ENCODE results near the gene SCARB1.
"Not testable (repeated sequence)": the region's sequence is repeated elsewhere in the genome, so short reads cannot be mapped to it uniquely, and the experiment has no call there.

SCARB1 gene

DNA sequence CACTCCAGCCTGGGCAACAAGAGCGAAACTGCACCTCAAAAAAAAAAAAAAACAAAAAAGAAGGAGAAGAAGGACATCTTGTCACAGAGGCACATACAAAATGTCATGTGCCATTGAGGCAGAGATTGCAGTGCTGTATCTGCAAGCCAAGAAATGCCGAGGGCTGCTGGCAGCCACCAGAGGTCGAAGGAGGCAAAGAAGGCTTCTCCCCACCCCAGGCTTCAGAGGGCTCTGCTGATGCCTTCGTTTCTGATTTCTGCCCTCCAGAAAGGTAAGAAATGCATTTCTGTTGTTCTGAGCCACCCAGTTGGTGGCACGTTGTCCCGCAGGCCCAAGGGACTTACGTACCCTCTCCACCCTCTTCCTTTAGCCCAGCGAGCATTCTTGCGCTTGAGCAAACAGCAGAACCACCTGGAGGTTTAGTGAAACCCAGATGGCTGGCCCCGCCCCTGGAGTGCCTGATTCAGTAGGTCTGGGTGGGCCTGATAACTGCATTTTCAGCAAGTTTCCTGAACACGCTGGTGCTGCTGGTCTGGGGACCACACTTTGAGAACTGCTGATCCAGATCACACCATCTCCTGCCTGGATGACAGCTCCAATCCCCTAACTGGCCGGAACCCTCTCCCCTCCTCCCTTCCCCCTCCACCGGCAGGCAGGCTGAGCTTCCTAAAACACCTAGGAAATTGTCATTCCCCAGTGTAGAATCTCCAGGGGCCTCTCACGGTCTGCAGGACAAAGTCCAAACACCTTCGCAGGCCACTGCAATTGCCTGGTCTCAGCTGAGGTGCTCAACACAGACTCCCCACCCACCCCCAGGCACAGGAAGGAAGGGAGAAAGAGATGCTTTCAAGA is 21.1 kb upstream of the SCARB1 start:
- FAIRE-seq = no peak
- DNase-seq (ENCODE audit: low spot score) = no peak

DNA sequence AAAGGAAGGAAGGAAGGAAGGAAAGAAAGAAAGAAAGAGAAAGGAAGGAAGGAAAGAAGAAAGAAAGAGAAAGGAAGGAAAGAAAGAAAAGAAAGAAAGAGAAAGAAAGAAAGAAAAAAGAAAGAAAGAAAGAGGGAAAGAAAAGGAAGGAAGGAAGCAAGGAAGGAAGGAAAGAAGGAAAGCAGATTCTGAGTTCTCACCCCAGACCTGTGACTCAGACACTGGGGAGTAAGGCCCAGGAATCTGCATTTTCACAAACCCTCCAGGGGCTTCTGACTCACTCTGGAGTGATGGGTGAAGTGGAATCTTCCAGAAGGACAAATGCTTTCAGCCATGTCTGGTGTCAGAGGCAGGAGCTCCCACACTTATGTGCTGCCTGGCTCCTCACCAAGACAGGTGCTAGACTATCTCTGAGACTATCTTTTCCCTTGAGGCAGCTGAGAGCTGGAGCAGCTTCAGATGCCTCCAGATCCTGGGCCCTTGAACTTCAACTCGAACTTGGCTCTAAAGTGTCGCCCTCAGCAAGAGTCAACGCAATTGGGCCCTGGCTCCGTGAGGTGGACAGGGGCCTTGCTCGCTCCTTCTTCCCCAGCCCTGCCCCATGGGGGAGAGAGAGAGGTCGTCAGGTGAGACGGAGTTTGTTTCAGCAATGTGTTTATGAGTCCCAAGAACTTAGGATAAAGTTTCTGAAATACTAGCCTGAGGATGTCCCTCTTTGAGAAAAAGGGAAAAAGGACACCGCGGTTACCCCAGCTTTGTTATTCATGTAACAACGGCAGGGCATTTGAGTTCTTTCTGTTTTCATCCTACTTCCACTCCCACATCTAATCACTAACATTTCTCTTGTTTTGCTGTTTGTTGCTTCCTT is 19.8 kb upstream of the SCARB1 start:
- FAIRE-seq (no peak), DNase-seq (ENCODE audit: low spot score) (peak; percentile 5)

DNA sequence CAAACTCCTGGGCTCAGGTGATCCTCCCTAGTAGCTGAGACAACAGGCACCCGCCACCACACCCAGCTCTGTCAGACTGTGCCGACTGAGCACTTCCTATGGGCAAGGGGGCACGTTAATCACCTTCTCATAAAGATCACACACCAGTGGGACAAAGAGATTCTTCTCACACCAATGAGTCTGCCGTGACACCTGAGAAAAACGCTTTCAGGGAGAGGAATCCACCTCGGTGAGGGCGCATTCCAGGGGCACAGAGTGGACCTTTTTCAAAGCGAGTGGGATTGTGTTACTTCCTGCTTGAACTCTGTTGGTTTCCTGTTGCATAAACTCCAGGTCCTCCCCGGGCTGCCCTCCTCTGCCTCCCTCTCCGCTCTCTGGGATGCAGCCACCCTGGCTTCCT is 17.5 kb upstream of the SCARB1 start:
- DNase-seq (ENCODE audit: low spot score) (no peak), FAIRE-seq (no peak)

DNA sequence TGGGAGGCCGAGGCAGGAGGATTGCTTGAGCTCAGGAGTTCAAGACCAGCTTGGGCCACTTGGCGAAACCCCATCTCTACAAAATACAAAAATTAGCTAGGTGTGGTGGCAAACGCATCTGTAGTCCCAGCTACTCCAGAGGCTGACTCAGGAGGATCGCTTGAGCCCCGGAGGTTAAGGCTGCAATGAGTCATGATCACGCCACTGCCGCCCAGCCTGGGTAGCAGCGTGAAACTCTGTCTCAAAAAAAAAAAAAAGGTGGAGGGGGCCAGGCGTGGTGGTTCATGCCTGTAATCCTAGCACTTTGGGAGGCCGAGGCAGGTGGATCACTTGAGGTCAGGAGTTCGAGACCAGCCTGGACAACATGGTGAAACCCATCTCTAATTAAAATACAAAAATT is 16.7 kb upstream of the SCARB1 start:
- DNase-seq (ENCODE audit: low spot score); FAIRE-seq: not testable (repeated sequence)

DNA sequence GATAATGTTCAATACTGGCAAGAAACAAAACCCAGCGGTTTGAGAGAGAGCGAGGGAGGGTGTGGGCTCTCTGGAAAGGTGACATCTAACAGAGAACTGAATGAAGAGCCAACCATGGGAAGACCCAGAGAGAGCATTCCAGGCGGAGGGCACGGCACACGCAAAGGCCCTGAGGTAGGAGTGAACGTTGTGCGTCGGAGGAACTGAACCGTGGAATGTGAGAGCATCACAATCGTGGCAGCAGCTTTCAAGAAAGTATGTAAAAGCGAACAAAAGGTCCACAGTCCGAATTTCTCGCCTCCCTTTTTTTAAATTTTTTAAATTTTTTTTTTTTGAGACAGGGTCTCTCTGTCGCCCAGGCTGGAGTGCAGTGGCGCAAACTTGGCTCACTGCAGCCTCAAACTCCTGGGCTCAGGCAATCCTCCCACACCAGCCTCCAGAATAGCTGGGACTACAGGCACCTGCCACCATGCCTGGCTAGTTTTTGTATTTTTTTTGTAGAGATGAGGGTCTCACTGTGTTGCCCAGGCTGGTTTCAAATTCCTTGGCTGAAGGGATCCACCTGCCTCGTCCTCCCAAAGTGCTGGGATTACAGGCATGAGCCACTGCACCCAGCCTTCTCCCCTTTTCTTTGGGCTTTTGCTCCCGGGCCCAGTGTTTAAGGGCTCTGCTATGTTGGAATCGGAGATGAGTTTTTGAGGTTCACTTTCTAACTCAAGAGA is 15.3 kb upstream of the SCARB1 start:
- FAIRE-seq (no peak), DNase-seq (ENCODE audit: low spot score) (no peak)

DNA sequence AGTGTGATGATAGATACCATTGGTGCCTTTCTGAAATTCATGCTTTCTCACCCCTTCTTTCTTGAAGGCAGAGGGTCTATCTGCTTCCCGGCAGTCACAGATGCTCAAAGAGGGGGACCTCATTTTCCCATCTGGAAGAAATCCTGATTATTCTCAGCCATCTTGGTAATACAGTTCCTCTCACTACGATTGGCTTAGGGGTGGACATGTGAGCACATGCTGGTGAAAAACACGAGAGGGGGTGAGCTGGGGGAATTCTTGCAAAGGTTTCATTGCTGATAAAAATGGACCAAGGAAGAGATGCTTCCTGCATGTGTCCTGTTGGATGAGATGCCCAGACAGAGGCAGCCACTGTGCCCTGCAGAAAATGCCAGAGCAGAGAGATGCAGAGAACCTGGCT is 13.8 kb upstream of the SCARB1 start:
- no peak for FAIRE-seq
- no peak for DNase-seq (ENCODE audit: low spot score)

DNA sequence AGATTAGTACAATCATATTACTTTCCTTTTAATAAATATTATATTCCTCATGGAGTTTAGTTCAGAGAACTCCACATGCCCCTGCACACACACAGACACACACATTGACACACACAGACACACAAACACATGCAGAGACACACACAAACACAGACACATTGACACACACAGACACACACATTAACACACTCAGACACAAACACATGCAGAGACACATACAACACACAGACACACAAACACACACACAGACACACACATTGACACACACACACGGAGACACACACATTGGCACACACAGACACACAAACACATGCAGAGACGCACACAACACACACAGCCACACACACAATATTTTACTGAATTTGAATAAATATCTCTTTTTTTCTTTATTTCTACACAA is 12.5 kb upstream of the SCARB1 start:
- no peak for FAIRE-seq

DNA sequence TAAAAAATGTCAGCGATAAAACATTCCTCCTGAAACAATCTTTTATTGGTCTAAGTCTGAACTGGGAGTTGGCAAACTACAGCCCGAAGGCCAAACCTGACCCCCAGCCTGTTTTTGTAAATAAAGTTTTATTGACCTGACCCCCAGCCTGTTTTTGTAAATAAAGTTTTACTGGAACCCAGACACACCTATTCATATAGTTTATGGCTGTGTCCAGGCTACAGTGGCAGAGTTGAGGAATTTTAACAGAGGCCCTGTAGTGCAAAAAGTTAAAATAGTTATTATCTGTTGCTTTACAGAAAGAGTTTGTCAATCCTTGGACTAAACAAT is 12.1 kb upstream of the SCARB1 start:
- no peak for FAIRE-seq

More for the DNA sequence above, 12.5 kb upstream of the SCARB1 start:
- DNase-seq (ENCODE audit: low spot score) = no peak

DNA sequence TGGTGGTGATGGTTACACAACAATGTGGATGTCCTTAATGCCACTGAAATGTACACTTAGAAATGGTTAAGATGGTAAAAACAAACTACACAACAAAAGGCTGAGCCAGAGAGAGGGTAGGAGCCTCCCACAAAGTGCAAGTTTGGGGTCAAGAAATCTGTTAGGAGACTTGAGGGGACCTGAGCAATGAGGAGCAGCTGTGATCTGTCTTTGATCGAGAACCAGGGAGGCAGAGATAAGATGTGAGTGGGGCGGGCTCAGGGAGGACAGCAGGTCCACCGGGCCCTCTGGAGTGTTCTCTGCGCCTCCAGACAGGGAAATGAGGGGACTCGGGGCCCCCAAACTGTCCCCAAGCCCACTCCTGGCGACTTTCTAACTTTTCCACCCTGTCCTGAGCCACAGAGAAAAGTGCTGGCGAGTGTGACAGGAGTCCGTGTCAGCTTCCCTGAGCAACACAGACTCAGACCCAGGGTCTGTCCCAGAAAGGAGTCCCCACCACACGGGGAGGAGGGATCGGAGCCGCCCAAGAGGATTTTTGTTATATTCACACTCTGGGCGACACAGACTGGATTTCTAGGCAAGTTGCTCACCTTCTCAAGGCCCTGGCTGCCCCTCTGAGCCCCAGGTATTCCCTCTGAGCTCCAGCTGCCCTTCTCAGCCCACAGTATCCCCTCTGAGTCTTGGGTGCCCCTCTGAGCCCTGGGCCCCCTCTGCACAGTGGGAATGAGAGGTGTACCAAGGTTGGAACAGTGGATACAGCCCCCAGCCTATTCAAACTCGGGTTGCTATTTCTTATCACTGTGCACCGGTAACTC is 11.5 kb upstream of the SCARB1 start:
- FAIRE-seq = no peak

More for the DNA sequence above, 12.1 kb upstream of the SCARB1 start:
- no peak for DNase-seq (ENCODE audit: low spot score)

DNA sequence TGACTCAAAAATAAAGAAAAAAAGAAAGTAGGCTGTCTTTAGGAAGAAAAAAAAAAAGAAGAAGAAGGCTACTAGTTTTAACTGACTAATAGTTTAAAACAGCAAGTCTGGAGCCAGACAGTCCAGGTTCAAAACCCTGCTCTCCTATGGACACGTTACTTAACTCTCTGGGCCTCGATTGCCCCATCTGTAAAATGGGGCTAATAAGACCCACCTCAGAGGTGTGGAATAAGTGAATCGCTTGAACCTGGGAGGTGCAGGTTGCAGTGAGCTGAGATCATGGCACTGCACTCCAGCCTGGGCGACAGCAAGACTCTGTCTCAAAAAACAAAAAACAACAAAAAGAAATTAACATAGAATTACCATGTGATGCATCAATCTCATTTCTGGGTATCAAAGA is 10.5 kb upstream of the SCARB1 start:
- DNase-seq (ENCODE audit: low spot score) (no peak), FAIRE-seq (no peak)

More for the DNA sequence above, 11.5 kb upstream of the SCARB1 start:
- no peak for DNase-seq (ENCODE audit: low spot score)

DNA sequence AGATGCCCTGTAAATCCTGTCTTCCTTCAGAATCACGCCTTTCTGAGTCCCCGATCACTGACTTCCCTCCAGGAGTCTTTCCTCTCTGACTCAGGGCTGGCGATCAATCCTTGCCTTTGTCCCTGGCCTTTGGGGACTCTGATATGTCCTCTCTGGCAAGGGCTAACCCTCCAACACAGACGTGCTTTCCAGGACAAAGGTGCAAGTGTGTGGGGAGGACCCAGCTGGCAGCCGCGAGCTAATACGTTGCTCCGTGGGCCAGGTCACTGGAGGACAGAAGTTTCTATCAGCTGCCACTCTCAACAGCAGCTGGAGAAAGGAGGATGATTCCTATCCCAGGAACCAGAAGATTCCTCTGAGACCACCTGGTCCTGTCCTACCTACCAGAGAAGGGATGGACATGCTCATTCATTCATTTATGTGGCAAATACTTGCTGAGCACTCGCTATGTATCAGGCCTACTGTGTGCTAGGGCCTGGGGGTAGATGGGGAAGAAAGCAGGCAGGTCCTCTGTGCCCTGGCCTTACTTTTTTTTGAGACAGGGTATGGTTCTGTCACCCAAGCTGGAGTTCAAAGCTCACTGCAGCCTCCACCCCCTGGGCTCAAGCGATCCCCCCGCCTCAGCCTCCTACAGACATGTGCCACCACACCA is 8.5 kb upstream of the SCARB1 start:
- DNase-seq (ENCODE audit: low spot score) = no peak
- no peak for FAIRE-seq

DNA sequence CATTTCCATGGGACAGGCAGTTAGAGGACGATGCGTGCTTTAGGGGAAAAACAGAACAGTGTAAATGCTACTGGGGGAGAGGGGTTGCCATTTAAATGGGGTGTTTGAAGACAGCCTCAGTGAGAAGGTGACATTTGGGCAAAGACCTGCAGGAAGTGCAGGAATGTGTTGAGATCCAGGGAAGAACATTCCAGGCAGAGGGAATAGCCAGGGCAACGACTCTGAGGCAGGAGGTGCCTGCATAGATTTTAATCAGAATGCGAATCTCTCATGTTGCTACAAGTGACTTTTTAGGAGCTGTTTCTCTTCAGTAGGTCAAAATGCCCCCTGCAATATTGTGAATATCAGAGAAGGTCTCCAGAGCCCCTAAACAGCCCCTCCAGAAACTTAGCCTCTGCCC is 7.6 kb upstream of the SCARB1 start:
- FAIRE-seq = no peak

DNA sequence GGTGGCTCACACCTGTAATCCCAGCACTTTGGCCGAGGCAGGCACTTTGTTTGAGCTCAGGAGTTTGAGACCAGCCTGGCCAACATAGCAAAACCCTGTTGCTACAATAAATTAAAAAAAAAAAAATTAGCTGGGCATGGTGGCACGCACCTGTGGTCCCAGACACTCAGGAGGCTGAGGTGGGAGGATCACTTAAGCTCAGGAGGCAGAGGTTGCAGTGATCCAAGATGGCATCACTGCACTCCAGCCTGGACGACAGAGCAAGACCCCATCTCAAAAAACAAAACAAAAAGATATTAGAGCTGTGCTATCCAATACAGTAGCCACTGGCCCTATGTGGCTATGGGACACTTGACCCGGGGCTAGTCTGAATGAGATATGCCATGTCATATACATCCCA is 6.9 kb upstream of the SCARB1 start:
- DNase-seq (ENCODE audit: low spot score) (no peak), FAIRE-seq (no peak)

More for the DNA sequence above, 7.6 kb upstream of the SCARB1 start:
- DNase-seq (ENCODE audit: low spot score) = no peak

DNA sequence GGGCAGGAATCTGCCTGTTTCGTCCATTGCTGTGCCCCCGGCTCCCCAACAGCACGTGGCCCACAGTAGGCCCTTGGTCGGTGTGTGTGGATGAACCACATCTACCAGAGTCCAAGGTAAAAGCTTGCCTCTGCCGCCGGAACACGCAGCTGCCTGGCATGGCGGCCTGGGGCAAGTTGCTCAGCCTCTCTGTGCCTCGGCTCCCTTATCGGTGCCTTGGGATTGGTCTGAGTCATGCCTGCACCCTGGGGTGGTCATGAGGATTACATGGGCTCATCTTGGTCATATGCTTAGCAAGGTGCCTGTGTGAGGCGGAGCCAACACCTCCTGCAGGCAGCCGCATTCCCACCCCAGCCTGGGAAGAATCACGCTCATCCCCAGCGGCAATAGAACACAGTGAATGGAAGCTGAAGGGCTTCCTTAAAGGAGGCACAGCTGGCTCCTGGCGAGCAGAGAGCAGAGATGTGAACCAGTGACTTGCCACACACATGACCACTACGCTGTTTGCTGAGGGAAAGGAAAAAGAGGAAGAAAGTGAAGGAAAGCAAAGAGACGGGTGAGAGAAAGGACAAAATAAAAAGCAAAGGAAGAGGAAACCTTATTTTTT is 5.5 kb upstream of the SCARB1 start:
- FAIRE-seq (no peak), DNase-seq (ENCODE audit: low spot score) (no peak)

DNA sequence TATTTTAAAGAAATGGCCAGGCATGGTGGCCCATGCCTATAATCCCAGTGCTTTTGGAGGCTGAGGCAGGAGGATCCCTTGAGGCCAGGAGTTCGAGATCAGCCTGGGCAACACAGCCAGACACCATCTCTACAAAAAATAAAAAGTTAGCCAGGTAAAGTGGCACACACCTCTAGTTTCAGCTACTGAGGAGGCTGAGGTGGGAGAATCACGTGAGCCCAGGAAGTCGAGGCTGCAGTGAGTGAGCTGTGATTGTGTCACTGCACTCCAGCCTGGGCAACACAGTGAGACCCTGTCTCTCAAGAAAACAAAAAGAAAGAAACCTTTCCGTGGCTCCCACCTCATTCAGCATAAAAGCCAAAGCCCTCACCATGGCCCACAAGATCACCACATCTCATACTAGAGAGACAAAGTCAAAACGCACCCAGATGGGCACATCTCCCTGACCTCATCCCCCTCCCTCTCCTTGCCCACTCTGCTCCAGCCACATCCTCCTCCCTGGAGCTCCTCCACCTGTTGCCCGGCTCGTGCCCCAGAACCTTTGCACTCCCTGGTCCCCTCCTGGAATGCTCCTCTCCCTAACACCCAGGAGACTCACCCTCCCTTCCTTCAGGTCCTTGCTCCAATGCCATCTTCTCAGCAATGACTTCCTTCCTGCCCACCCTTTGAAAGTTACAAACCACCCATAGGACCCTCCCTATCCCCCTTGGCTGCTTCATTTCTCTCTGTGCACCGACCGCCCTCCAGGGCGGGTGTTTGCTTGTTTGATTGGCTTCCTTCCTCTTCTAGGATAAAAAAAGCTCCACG is 4.8 kb upstream of the SCARB1 start:
- FAIRE-seq (no peak), DNase-seq (ENCODE audit: low spot score) (no peak)

DNA sequence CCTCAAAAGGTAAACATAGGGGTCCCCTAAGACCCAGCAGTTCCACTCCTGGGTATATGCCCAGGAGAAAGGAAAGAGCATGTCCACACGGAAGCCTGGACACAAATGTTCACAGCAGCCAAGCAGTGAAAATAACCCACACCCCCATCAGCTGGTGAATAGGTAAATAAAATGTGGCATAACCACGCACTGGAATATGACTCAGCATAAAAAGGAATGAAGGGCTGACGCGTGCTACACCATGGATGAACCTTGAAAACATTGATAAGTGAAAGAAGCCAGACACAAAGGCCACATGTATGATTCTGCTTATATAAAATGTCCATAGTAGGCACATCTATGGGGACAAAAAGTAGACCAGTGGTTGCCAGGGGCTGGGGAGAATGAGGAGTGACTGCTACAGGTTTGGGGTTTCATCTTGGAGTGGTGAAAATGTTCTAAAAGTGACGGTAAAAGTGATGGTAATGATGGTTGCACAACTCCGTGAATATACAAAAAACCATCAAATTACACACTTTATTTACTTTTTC is 3.8 kb upstream of the SCARB1 start:
- FAIRE-seq = no peak
- peak; percentile 39 for DNase-seq (ENCODE audit: low spot score)

DNA sequence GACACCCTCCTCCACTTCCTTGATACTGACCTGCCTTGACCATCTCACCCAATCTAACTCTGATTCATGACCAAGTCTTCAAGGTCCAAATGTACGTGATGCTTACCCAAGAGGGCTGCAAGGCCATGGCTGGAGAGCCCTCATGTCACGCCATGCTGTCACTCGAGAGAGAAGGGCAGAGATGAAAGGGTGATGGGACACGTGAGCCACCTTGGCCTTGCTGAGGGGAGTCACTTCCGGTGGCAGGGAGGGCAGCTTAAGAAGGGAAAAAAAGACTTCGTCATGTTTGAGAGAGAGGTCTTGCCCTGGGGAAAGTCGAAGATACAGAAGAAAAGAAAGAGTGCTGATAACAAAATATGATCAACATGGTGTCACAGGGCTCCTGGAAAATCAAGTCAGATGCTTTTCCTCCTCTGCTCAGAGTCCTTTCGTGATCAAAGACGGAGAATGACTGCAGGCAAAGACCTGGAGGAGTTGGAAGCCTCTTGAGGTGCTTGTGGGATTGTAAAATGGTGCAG is 3.3 kb upstream of the SCARB1 start:
- FAIRE-seq = no peak
- no peak for DNase-seq (ENCODE audit: low spot score)

DNA sequence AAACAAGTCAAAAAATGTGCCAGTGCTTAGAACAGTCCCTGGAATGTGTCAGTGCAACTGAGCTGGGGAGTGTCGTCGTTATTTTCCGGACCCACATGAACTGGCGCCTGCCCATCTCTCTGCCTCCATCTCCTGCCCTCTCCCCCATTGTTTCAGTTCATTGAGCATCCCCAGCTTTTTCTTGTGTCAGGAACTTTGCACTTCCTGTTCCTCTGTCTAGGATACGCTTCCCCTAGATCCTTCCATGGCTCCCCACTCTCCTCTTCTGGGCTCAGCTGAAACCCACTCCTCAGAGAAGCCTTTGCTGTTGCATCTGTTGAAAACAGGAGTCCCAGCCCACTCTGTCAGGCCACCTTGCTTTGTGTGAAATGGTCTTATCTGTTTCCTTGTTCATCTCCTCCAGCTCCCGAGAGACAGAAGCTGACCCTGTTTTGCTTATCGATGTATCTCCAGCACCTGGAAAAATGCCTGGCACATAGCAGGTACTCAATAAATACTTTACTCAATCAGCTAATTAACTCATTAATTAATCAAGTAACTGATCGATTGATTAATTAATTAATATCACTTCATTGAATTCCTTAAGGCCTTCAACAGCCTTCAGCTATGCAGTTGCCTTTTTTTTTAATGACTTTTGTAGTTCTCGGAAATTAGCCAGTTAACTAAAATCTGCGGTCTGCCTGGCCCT is 2.7 kb upstream of the SCARB1 start:
- DNase-seq (ENCODE audit: low spot score) (no peak), FAIRE-seq (no peak)
